HG02973 (cell line): Measurements from ENCODE around the gene RC3H2.
"Not testable (repeated sequence)": the region's sequence is repeated elsewhere in the genome, so short reads cannot be mapped to it uniquely, and the experiment has no call there.

Experiments used
- ATAC-seq: cut with Tn5 transposase; IDR thresholded peaks from one replicate; pipeline ENCODE4 v1.9.1; 2021; ENCODE audit warnings: moderate library complexity; ENCODE audit not compliant: unreplicated experiment

The RC3H2 gene

GRCh38 chr9:122922713-122923112, 17.6 kb upstream of the RC3H2 start:
- no peak for ATAC-seq

- ATAC-seq: no peak
Observed at GRCh38 chr9:122918310-122918709, 13.2 kb upstream of the RC3H2 start.

- ATAC-seq: peak; percentile 98
Observed at GRCh38 chr9:122912964-122913673, 8.0 kb upstream of the RC3H2 start, which contains the start of gene ZBTB6. ZBTB6 (minus strand) TSS chr9:122913323; CDS start chr9:122912072, 1,251 bp downstream.

- ATAC-seq: no peak
Observed at GRCh38 chr9:122912671-122912963, 7.5 kb upstream of the RC3H2 start.

GRCh38 chr9:122906122-122906521, 963 bp upstream of the RC3H2 start:
- not testable (repeated sequence) for ATAC-seq

GRCh38 chr9:122904466-122904822, 715 bp downstream of the RC3H2 start:
- ATAC-seq: peak; percentile 13

- no peak for ATAC-seq
Observed at GRCh38 chr9:122900791-122901190, 4.4 kb downstream of the RC3H2 start.

GRCh38 chr9:122897969-122898368, 7.2 kb downstream of the RC3H2 start:
- ATAC-seq: no peak

GRCh38 chr9:122888480-122888879, 16.7 kb downstream of the RC3H2 start:
- ATAC-seq: no peak

GRCh38 chr9:122883125-122883524, 22.0 kb downstream of the RC3H2 start:
- ATAC-seq: no peak

- ATAC-seq: no peak
Observed at GRCh38 chr9:122879443-122879842, 25.7 kb downstream of the RC3H2 start.

- no peak for ATAC-seq
Observed at GRCh38 chr9:122875523-122875922, 29.6 kb downstream of the RC3H2 start.

- not testable (repeated sequence) for ATAC-seq
Observed at GRCh38 chr9:122867276-122867675, 37.9 kb downstream of the RC3H2 start.

GRCh38 chr9:122866079-122866478, 39.1 kb downstream of the RC3H2 start:
- no peak for ATAC-seq

- ATAC-seq: no peak
Observed at GRCh38 chr9:122865300-122865699, 39.9 kb downstream of the RC3H2 start.

GRCh38 chr9:122863407-122863806, 41.8 kb downstream of the RC3H2 start:
- ATAC-seq: no peak

- no peak for ATAC-seq
Observed at GRCh38 chr9:122860319-122861142, 44.6 kb downstream of the RC3H2 start.

- no peak for ATAC-seq
Observed at GRCh38 chr9:122857815-122858214, 47.3 kb downstream of the RC3H2 start.

- ATAC-seq: not testable (repeated sequence)
Observed at GRCh38 chr9:122852085-122852786, 52.9 kb downstream of the RC3H2 start.

GRCh38 chr9:122848256-122848943, 56.8 kb downstream of the RC3H2 start:
- ATAC-seq: no peak

- ATAC-seq: no peak
Observed at GRCh38 chr9:122846371-122846940, 58.7 kb downstream of the RC3H2 start.
